A673 (cell line): Measurements from ENCODE around the gene TRMT6.

Source experiments
- EZH2 ChIP-seq: fragments of 200-600 bp; sonication (generic); IDR thresholded peaks from 2 replicates; pipeline ENCODE4 v1.6.1; 2017; ENCODE audit warnings: borderline replicate concordance, low read depth, mild to moderate bottlenecking, mixed read lengths, antibody characterized with exemption, low read length; ENCODE audit not compliant: poor library complexity, severe bottlenecking
- TF ChIP-seq, protein P1 (sequence below): fragments of 300-800, 200-600 bp; sonication (generic); conservative IDR thresholded peaks from 2 replicates; pipeline ENCODE4 v1.5.1; 2017; ENCODE audit warnings: low read depth, mild to moderate bottlenecking, antibody characterized with exemption, low read length, moderate library complexity, mixed read lengths

DNA sequence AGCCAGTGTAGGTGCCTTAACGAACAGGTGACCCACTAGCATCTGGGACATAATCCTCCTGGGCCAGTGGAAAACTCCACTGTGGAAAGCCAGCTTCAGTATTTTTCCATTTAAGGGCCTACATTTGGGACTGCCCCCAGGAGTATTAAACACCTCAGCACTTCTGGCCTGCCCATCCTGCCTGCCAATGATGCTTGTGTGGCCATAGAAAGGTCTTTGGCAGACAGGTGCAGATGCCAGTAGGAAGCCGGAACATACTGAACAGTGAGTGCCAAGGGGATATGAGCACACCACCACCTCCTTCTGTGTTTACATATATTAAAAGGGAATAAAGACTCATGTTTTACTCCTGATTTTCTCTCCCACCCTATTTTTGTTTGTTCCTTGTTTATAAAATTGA is 20.0 kb upstream of the TRMT6 start:
- TF ChIP-seq, protein P1, sequence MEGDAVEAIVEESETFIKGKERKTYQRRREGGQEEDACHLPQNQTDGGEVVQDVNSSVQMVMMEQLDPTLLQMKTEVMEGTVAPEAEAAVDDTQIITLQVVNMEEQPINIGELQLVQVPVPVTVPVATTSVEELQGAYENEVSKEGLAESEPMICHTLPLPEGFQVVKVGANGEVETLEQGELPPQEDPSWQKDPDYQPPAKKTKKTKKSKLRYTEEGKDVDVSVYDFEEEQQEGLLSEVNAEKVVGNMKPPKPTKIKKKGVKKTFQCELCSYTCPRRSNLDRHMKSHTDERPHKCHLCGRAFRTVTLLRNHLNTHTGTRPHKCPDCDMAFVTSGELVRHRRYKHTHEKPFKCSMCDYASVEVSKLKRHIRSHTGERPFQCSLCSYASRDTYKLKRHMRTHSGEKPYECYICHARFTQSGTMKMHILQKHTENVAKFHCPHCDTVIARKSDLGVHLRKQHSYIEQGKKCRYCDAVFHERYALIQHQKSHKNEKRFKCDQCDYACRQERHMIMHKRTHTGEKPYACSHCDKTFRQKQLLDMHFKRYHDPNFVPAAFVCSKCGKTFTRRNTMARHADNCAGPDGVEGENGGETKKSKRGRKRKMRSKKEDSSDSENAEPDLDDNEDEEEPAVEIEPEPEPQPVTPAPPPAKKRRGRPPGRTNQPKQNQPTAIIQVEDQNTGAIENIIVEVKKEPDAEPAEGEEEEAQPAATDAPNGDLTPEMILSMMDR = no peak
- no peak for TF ChIP-seq EZH2
